ENCODE data around the gene TLE1. TPM values are rescaled to one million over a fixed set of nuclear protein-coding genes. Genes with fewer than 3 reads are reported as not detected.
"Not testable (repeated sequence)": the region's sequence is repeated elsewhere in the genome, so short reads cannot be mapped to it uniquely, and the experiment has no call there.

The TLE1 gene
- total and polyA plus RNA-seq, 8 donors = 23.7 to 136 (median 58.7) TPM

DNA sequence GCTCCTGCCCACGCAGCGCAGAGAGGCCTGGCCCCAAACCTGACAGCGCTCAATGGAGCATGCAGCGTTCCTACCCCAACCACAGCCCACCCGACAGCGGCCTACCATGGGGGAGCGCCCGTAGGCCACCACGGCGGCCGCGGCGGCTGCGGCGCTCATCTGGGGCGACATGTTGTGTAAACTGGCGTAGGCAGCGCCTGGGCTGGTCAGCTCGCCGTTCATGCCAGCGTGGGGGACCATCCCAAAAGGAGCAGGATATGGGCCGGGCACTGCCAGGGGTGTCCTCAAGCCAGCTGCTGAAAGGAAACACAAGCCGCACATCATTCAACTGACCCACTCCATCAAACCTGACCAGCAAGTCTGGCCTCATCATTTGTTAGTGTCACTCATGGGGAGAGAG, 77.7 kb downstream of the TLE1 start:
- 97 to 99% (median 97%) methylated on average over 18 to 23 of the region's 23 CpGs for WGBS, 5 donors
- Histone ChIP-seq H3K27me3 (no peaks in the 10 kb centered on the region), H3K27ac (peak overlapping the region in 1 of 5 donors; percentile 89), H3K4me3 (no peak overlapping the region), H3K9me3 (no peaks in the 10 kb centered on the region), H3K4me1 (peaks cover 0 to 29% (median 14%) of the 10 kb centered on the region in 4 donors), H3K36me3 (peaks cover 20 to 99% (median 95%) of the 10 kb centered on the region in 4 donors)
- intact Hi-C loops (cut with DNase I; ENCODE audit: low total_unique reads) = loop anchor here (10.0 kb wide), 1 partner anchor 63 kb away; no protein-coding TSS in a partner anchor
- TF ChIP-seq POLR2A (IDR thresholded peaks at IDR 0.05) = no peak
- no peak for TF ChIP-seq EP300 (IDR thresholded peaks at IDR 0.05)
- DNase-seq = no peak

DNA sequence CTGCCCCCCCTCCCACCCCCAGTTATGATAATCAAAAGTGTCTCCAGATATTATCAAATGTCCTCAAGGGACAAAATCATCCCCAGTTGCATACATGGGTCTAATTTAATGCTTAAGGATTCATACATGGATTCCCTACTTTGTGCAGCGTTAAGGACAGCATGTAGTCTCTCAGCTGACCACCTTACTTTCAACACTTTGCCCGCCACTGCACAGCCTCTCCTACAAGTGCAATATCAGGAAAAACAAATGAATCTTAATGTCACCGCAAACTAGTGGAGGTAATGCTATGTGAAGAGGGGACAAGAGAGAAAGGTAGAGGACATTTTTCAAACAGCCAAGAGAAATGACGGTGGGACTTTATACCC, 78.6 kb downstream of the TLE1 start:
- Histone ChIP-seq H3K4me3 (no peak overlapping the region), H3K4me1 (peaks cover 0 to 29% (median 14%) of the 10 kb centered on the region in 4 donors), H3K9me3 (no peaks in the 10 kb centered on the region), H3K36me3 (peaks cover 20 to 95% (median 92%) of the 10 kb centered on the region in 4 donors), H3K27me3 (no peaks in the 10 kb centered on the region), H3K27ac (peak overlapping the region in 1 of 5 donors; percentile 25)
- TF ChIP-seq POLR2A (IDR thresholded peaks at IDR 0.05) = no peak
- no peak for TF ChIP-seq POLR2AphosphoS5 (IDR thresholded peaks at IDR 0.05)
- intact Hi-C loops (cut with DNase I; ENCODE audit: low total_unique reads) = loop anchor here (10.0 kb wide), 1 partner anchor 64 kb away; no protein-coding TSS in a partner anchor
- no peak for DNase-seq
- WGBS, 5 donors = 92 to 98% (median 93%) methylated on average over 4 of the region's 4 CpGs

DNA sequence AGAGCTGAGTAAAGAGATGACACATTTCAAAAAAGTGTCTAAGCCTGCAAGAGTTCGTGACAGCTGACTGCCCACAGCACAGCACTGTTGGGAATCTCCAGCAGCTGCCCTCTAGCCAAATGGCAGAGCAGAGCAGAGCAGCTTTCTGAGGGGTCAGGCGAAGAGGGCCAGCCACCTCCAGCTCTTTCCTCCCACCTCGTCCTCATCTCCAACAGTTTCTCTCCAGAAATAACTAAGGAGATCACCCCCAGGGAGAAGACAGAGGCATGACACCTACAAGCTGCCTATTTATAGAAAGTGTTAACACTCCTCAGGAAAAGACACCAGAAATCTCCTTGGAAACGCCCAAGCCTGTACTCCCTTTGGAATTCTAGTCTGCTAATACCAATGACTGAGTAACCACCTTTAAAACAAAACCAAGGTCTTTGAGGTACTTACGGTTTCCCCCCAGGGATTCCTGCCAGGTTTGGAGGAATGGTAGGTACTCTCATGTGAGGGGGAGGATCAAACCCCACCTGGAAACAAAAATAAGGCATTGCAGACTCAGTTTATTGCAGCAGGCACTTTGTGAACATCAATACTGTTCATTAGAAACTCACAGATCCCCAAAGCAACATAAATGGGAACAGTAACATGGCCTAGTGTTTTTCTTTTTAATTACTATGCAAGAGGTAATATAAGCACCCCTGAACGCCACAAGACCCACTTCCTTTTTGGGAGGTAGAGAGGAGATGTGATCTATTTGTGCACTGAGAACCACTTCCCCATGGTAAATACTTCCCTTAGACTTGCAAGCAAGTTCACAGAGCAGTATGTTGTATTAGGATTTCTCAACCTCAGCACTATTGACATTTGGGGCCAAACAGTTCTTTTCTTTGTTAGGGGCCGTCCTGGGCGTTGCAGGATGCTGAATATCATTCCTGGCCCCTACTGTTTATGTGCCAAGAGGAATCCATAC, 79.3 kb downstream of the TLE1 start:
- intact Hi-C loops (cut with DNase I; ENCODE audit: low total_unique reads) = loop anchor here (10.0 kb wide), 1 partner anchor 65 kb away; no protein-coding TSS in a partner anchor
- H3K4me3 ChIP-seq = no peak overlapping the region
- TF ChIP-seq POLR2A (IDR thresholded peaks at IDR 0.05) (no peak), EP300 (IDR thresholded peaks at IDR 0.05) (no peak), POLR2AphosphoS5 (IDR thresholded peaks at IDR 0.05) (no peak)
- TF ChIP-seq, protein P1, sequence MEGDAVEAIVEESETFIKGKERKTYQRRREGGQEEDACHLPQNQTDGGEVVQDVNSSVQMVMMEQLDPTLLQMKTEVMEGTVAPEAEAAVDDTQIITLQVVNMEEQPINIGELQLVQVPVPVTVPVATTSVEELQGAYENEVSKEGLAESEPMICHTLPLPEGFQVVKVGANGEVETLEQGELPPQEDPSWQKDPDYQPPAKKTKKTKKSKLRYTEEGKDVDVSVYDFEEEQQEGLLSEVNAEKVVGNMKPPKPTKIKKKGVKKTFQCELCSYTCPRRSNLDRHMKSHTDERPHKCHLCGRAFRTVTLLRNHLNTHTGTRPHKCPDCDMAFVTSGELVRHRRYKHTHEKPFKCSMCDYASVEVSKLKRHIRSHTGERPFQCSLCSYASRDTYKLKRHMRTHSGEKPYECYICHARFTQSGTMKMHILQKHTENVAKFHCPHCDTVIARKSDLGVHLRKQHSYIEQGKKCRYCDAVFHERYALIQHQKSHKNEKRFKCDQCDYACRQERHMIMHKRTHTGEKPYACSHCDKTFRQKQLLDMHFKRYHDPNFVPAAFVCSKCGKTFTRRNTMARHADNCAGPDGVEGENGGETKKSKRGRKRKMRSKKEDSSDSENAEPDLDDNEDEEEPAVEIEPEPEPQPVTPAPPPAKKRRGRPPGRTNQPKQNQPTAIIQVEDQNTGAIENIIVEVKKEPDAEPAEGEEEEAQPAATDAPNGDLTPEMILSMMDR (IDR thresholded peaks at IDR 0.05) = no peak
- peak overlapping the region in 1 of 5 donors; percentile 30 for H3K27ac ChIP-seq
- H3K9me3 ChIP-seq = no peaks in the 10 kb centered on the region
- no peaks in the 10 kb centered on the region for H3K27me3 ChIP-seq
- 65 to 81% (median 73%) methylated on average over 8 of the region's 8 CpGs for WGBS, 5 donors
- peaks cover 20 to 92% (median 85%) of the 10 kb centered on the region in 4 donors for H3K36me3 ChIP-seq
- peak in 1 of 2 donors; percentile 56 for DNase-seq
- peaks cover 0 to 31% (median 15%) of the 10 kb centered on the region in 4 donors for H3K4me1 ChIP-seq

DNA sequence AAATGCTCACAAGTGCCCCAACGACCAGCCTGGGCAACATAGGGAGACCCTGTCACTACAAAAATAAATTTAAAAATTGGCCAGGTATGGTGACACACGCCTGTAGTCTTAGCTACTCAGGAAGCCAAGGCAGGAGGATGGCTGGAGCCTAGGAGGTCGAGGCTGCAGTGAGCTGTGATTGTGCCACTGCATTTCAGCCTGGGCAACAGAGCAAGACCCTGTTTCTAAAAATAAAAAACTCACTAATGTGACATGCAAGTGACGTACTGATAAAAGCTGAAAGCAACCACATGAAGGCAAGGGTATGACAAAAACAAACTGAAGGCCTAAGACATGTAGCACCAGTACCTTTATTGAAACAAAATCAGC, 81.1 kb downstream of the TLE1 start:
- Histone ChIP-seq H3K27ac (no peak overlapping the region), H3K36me3 (peaks cover 20 to 92% (median 80%) of the 10 kb centered on the region in 4 donors), H3K4me3 (no peak overlapping the region), H3K4me1 (peaks cover 0 to 40% (median 20%) of the 10 kb centered on the region in 4 donors), H3K27me3 (no peaks in the 10 kb centered on the region), H3K9me3 (no peaks in the 10 kb centered on the region)
- no peak for DNase-seq
- 72 to 80% (median 75%) methylated on average over 4 of the region's 4 CpGs for WGBS, 5 donors
- TF ChIP-seq POLR2A (IDR thresholded peaks at IDR 0.05) (no peak), EP300 (IDR thresholded peaks at IDR 0.05) (no peak), POLR2AphosphoS5 (IDR thresholded peaks at IDR 0.05) (no peak)
- TF ChIP-seq, protein P1 (IDR thresholded peaks at IDR 0.05) = no peak
- intact Hi-C loops (cut with DNase I; ENCODE audit: low total_unique reads) = no loop called here

DNA sequence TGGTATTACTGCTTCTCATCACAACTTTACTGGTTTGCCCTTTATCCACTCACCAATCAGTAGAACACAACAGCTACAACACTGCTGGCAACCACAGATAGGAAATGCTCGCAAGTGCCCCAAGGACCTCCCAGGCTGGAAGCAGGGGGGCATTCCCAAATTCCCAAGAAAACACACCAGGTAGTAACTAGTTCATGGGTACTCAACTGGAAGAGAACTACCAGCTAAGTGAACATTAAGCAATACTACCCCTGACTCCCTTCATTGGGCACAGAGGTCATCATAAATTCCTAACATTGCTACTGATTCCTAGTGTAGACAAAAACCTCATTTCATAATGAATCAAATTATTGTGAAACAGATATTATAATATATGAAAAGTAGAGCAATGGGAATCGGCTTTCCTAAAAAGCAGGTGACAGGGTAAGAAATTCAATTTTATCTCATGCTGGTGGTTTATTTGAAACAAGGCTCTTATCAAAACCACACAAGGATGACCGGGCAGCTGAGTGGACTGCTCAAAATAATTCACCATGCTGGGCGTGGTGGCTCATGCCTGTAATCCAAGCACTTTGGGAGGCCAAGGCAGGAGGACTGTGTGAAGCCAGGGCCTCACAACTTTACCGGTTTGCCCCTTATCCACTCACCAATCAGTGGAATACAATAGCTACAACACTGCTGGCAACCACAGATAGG, 81.6 kb downstream of the TLE1 start:
- Histone ChIP-seq H3K27me3 (no peaks in the 10 kb centered on the region), H3K36me3 (peaks cover 20 to 92% (median 80%) of the 10 kb centered on the region in 4 donors), H3K9me3 (no peaks in the 10 kb centered on the region), H3K4me3 (no peak overlapping the region), H3K27ac (no peak overlapping the region), H3K4me1 (peaks cover 0 to 34% (median 18%) of the 10 kb centered on the region in 4 donors)
- DNase-seq = no peak
- 44 to 68% (median 48%) methylated on average over 5 of the region's 5 CpGs for WGBS, 5 donors
- TF ChIP-seq POLR2AphosphoS5 (IDR thresholded peaks at IDR 0.05) = no peak
- intact Hi-C loops (cut with DNase I; ENCODE audit: low total_unique reads) = no loop called here

DNA sequence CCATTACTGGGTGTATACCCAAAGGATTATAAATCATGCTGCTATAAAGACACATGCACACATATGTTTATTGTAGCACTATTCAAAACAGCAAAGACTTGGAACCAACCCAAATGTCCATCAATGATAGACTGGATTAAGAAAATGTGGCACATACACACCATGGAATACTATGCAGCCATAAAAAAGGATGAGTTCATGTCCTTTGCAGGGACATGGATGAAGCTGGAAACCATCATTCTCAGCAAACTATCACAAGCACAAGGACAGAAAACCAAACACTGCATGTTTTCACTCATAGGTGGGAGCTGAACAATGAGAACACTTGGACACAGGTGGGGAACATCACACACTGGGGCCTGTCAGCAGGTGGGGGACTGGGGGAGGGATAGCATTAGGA, 83.1 kb downstream of the TLE1 start:
- Histone ChIP-seq H3K36me3 (peaks cover 14 to 86% (median 73%) of the 10 kb centered on the region in 4 donors), H3K4me1 (peaks cover 3 to 37% (median 13%) of the 10 kb centered on the region in 4 donors)
- DNase-seq; H3K4me3 ChIP-seq; intact Hi-C loops (cut with DNase I; ENCODE audit: low total_unique reads); H3K27ac ChIP-seq; H3K27me3 ChIP-seq; H3K9me3 ChIP-seq: not testable (repeated sequence)

Data from stomach (tissue), 9 donors.